ENCODE data around the gene GARS1. TPM values are rescaled to one million over a fixed set of nuclear protein-coding genes. Genes with fewer than 3 reads are reported as not detected.

GARS1 gene
- total and polyA plus RNA-seq, 4 donors, result 43.3 to 73.6 (median 67.8) TPM

DNA sequence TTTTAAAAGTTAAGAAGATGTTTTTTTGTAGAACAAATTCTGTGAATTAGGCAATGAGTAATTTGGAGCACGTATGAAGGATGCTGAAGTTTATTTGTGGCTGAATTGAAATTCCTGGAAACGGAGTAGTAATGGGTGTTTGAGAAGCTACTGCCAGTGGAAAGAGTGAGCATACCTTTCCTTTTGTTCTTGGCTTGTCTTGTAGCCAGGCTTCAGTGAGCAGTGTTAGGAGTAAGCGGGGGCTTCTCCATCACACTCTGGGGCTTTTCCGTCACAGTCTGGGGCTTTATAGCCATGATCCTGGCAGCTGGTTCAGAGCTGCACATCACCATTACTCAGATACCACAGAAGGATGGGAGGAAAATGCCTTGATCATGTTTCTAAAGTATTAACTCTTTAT lies 32.3 kb downstream of the GARS1 start (continued):
- TF ChIP-seq, protein P1, sequence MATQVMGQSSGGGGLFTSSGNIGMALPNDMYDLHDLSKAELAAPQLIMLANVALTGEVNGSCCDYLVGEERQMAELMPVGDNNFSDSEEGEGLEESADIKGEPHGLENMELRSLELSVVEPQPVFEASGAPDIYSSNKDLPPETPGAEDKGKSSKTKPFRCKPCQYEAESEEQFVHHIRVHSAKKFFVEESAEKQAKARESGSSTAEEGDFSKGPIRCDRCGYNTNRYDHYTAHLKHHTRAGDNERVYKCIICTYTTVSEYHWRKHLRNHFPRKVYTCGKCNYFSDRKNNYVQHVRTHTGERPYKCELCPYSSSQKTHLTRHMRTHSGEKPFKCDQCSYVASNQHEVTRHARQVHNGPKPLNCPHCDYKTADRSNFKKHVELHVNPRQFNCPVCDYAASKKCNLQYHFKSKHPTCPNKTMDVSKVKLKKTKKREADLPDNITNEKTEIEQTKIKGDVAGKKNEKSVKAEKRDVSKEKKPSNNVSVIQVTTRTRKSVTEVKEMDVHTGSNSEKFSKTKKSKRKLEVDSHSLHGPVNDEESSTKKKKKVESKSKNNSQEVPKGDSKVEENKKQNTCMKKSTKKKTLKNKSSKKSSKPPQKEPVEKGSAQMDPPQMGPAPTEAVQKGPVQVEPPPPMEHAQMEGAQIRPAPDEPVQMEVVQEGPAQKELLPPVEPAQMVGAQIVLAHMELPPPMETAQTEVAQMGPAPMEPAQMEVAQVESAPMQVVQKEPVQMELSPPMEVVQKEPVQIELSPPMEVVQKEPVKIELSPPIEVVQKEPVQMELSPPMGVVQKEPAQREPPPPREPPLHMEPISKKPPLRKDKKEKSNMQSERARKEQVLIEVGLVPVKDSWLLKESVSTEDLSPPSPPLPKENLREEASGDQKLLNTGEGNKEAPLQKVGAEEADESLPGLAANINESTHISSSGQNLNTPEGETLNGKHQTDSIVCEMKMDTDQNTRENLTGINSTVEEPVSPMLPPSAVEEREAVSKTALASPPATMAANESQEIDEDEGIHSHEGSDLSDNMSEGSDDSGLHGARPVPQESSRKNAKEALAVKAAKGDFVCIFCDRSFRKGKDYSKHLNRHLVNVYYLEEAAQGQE (IDR thresholded peaks at IDR 0.05), result no peak
- no peak for TF ChIP-seq RXRA (IDR thresholded peaks at IDR 0.05)
- TF ChIP-seq GABPA (IDR thresholded peaks at IDR 0.05 in 1 of 2, conservative IDR thresholded peaks at IDR 0.05 in 1 of 2), result no peak
- TF ChIP-seq JUND (IDR thresholded peaks at IDR 0.05), result no peak
- TF ChIP-seq EGR1 (IDR thresholded peaks at IDR 0.05; ENCODE audit: low read depth in 2 of 2), result no peak
- no peak for TF ChIP-seq HNF4G (IDR thresholded peaks at IDR 0.05)
- TF ChIP-seq SP1 (IDR thresholded peaks at IDR 0.05), result no peak

DNA sequence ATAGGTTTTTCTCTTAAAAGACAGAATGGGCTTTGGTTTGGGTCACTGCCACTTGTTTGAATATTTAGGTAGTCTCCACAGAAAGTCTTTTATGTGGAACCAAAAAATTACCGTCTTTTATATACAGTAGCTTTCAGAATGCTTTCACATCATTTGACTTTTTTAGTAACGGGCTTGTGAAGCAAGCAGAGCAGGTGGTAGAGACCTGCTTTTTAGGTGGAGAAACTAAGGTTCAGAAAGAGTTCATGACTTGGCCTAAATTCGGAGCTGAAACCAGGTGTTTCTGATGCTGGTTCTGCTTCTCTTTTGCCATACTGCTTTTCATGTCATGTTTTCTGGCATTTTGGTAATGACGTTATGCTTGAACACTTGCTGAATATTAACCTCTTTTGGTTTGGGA lies 36.3 kb downstream of the GARS1 start:
- Histone ChIP-seq H3K9ac (ENCODE audit: low read depth in 1 of 2, low read length in 2 of 2) (no peak overlapping the region), H3K4me1 (ENCODE audit: control insufficient read depth in 4 of 4, insufficient read depth in 4 of 4, low read length in 3 of 4) (no peaks in the 10 kb centered on the region), H3K9me3 (ENCODE audit: control insufficient read depth in 4 of 4, low read length in 3 of 4) (no peaks in the 10 kb centered on the region), H3K27me3 (ENCODE audit: control insufficient read depth in 4 of 4, insufficient read depth in 4 of 4, low read length in 3 of 4) (no peaks in the 10 kb centered on the region), H3K27ac (ENCODE audit: low read depth in 1 of 2, low read length in 2 of 2) (no peak overlapping the region), H3K4me3 (ENCODE audit: low read depth in 1 of 3, low read length in 3 of 3) (no peak overlapping the region), H3K36me3 (ENCODE audit: control insufficient read depth in 4 of 4, insufficient read depth in 3 of 4, low read depth in 1 of 4, low read length in 3 of 4) (peaks cover 12 to 62% (median 51%) of the 10 kb centered on the region in 4 donors)
- TF ChIP-seq GABPA (IDR thresholded peaks at IDR 0.05 in 1 of 2, conservative IDR thresholded peaks at IDR 0.05 in 1 of 2), result no peak
- TF ChIP-seq, protein P2, sequence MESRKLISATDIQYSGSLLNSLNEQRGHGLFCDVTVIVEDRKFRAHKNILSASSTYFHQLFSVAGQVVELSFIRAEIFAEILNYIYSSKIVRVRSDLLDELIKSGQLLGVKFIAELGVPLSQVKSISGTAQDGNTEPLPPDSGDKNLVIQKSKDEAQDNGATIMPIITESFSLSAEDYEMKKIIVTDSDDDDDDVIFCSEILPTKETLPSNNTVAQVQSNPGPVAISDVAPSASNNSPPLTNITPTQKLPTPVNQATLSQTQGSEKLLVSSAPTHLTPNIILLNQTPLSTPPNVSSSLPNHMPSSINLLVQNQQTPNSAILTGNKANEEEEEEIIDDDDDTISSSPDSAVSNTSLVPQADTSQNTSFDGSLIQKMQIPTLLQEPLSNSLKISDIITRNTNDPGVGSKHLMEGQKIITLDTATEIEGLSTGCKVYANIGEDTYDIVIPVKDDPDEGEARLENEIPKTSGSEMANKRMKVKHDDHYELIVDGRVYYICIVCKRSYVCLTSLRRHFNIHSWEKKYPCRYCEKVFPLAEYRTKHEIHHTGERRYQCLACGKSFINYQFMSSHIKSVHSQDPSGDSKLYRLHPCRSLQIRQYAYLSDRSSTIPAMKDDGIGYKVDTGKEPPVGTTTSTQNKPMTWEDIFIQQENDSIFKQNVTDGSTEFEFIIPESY (IDR thresholded peaks at IDR 0.05), result no peak
- no peak for TF ChIP-seq FOXA1 (IDR thresholded peaks at IDR 0.05)
- no peak for TF ChIP-seq SP1 (IDR thresholded peaks at IDR 0.05)
- no peak for TF ChIP-seq RAD21 (IDR thresholded peaks at IDR 0.05)
- no peak for DNase-seq (ENCODE audit: low spot score)
- WGBS, result 96% methylated on average over 4 of the region's 4 CpGs

DNA sequence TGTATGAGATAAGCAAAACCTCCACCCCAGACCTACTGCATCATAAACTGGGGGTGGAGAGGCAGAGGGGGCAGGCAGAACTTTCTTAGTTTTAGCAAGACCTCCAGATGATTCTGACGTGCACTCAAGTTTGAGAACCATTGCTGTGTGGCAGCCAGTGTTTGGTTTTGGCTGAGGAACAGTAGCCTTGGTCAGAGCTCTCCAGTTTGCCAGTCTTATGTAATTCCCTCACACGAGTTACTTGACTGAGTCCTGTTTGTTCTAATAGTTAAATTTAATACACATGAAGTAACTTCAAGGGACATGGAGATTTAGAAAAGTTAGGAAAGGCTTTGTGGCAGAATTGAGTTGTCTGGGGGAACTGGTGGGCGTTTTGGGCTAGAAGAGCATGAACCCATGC lies 38.5 kb downstream of the GARS1 start:
- no peaks in the 10 kb centered on the region for H3K9me3 ChIP-seq (ENCODE audit: control insufficient read depth in 4 of 4, low read length in 3 of 4)
- 84% methylated on average over 3 of the region's 3 CpGs for WGBS
- H3K27me3 ChIP-seq (ENCODE audit: control insufficient read depth in 4 of 4, insufficient read depth in 4 of 4, low read length in 3 of 4), result no peaks in the 10 kb centered on the region
- H3K4me3 ChIP-seq (ENCODE audit: low read depth in 1 of 3, low read length in 3 of 3), result no peak overlapping the region
- no peak overlapping the region for H3K27ac ChIP-seq (ENCODE audit: low read depth in 1 of 2, low read length in 2 of 2)
- peaks cover 11 to 59% (median 46%) of the 10 kb centered on the region in 4 donors for H3K36me3 ChIP-seq (ENCODE audit: control insufficient read depth in 4 of 4, insufficient read depth in 3 of 4, low read depth in 1 of 4, low read length in 3 of 4)
- DNase-seq (ENCODE audit: low spot score), result no peak
- TF ChIP-seq FOXA1 (IDR thresholded peaks at IDR 0.05) (no peak), NR2F2 (IDR thresholded peaks at IDR 0.05) (no peak), EGR1 (IDR thresholded peaks at IDR 0.05; ENCODE audit: low read depth in 2 of 2) (no peak), YY1 (IDR thresholded peaks at IDR 0.05) (no peak), SP1 (IDR thresholded peaks at IDR 0.05) (no peak), RAD21 (IDR thresholded peaks at IDR 0.05) (no peak)
- TF ChIP-seq, protein P3, sequence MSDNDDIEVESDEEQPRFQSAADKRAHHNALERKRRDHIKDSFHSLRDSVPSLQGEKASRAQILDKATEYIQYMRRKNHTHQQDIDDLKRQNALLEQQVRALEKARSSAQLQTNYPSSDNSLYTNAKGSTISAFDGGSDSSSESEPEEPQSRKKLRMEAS (IDR thresholded peaks at IDR 0.05), result no peak
- TF ChIP-seq, protein P1 (IDR thresholded peaks at IDR 0.05), result no peak
- TF ChIP-seq, protein P2 (IDR thresholded peaks at IDR 0.05), result no peak
- TF ChIP-seq, protein P4, sequence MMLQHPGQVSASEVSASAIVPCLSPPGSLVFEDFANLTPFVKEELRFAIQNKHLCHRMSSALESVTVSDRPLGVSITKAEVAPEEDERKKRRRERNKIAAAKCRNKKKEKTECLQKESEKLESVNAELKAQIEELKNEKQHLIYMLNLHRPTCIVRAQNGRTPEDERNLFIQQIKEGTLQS (IDR thresholded peaks at IDR 0.05), result no peak
- no peak overlapping the region for H3K9ac ChIP-seq (ENCODE audit: low read depth in 1 of 2, low read length in 2 of 2)
- H3K4me1 ChIP-seq (ENCODE audit: control insufficient read depth in 4 of 4, insufficient read depth in 4 of 4, low read length in 3 of 4), result no peaks in the 10 kb centered on the region
